GM12878 (cell line): Measurements from ENCODE around the gene ERC2. TPM values are rescaled to one million over a fixed set of nuclear protein-coding genes. Genes with fewer than 3 reads are reported as not detected.

Experiments
- ATAC-seq: fragments of 200-7000 bp; cut with Tn5 transposase; 3 replicates; pipeline ENCODE4 v1.9.1; 2020; ENCODE audit warnings: mild to moderate bottlenecking, moderate library complexity
- BruUV-seq: library from RNA; stranded (reverse); fragments of 400-500 nt; replicated peaks from 2 replicates; lab custom pipeline; 2021; lab: Mats Ljungman, UMichigan
- CTCF ChIA-PET: fragments of 300-600 bp; sonication (Branson Sonifier 250); formaldehyde crosslinking; extraction: SDS; loops from one replicate; lab custom pipeline; 2021; ENCODE audit warnings: inconsistent platforms; lab: Yijun Ruan, JAX
- POLR2A ChIA-PET: fragments of 350-600 bp; formaldehyde crosslinking; extraction: SDS; loops from one replicate; lab custom pipeline; 2021; ENCODE audit warnings: inconsistent platforms; lab: Charles Lee
- RAD21 ChIA-PET: fragments of 300-600 bp; sonication (Branson Sonifier 250); formaldehyde crosslinking; loops from one replicate; lab custom pipeline; 2023; ENCODE audit warnings: antibody characterized with exemption; ENCODE audit not compliant: unreplicated experiment; lab: Charles Lee
- SMC1A ChIA-PET: fragments of 300-600 bp; sonication (Branson Sonifier 250); formaldehyde crosslinking; loops from one replicate; lab custom pipeline; 2023; ENCODE audit not compliant: unreplicated experiment, uncharacterized antibody; lab: Charles Lee
- DNase-seq: peaks from one replicate; pipeline ENCODE4 v3.0.0-alpha.2; 2011; ENCODE audit warnings: low read depth, low spot score
- FAIRE-seq: peaks from 3 replicates; lab custom pipeline; 2011; peaks lifted over from hg19 to GRCh38; lab: Jason Lieb, UNC
- H2AFZ ChIP-seq: 2 replicates; pipeline ENCODE4 v1.6.0; 2011; ENCODE audit warnings: low read depth, low read length, control low read depth; ENCODE audit not compliant: control insufficient read depth
- H3K27ac ChIP-seq: 2 replicates; pipeline ENCODE4 v1.5.1; 2011; ENCODE audit warnings: control low read depth; ENCODE audit not compliant: control insufficient read depth, insufficient read depth
- H3K27me3 ChIP-seq, 2 experiments: replicated peaks in 1 of 2; 2 replicates each; pipeline versions ENCODE4 v1.6.0 to v1.6.1; 2011; ENCODE audit warnings: low read length in 1 of 2; ENCODE audit not compliant: control insufficient read depth in 2 of 2, insufficient read depth in 2 of 2
- H3K36me3 ChIP-seq, 2 experiments: 2 replicates each; pipeline ENCODE4 v1.5.1; 2011; ENCODE audit warnings: low read length in 1 of 2; ENCODE audit not compliant: control insufficient read depth in 2 of 2, insufficient read depth in 2 of 2
- H3K4me1 ChIP-seq: 2 replicates; pipeline ENCODE4 v1.6.1; 2011; ENCODE audit warnings: mild to moderate bottlenecking, low read length, moderate library complexity, mixed read lengths; ENCODE audit not compliant: control insufficient read depth, insufficient read depth
- H3K4me2 ChIP-seq: 2 replicates; pipeline ENCODE4 v1.6.0; 2011; ENCODE audit warnings: control low read depth; ENCODE audit not compliant: control insufficient read depth, insufficient read depth
- H3K4me3 ChIP-seq: fragments of 200-600 bp; sonication (generic); 2 replicates; pipeline ENCODE4 v1.5.1; 2016
- H3K79me2 ChIP-seq: 2 replicates; pipeline ENCODE4 v1.6.0; 2011; ENCODE audit warnings: low read length; ENCODE audit not compliant: control insufficient read depth, insufficient read depth
- H3K9ac ChIP-seq: 2 replicates; pipeline ENCODE4 v1.8.0; 2011; ENCODE audit warnings: low read length, control low read depth, mixed read lengths; ENCODE audit not compliant: control insufficient read depth, insufficient read depth
- H3K9me3 ChIP-seq: replicated peaks from 3 replicates; pipeline ENCODE4 v1.5.1; 2011; ENCODE audit warnings: mild to moderate bottlenecking, low read length; ENCODE audit not compliant: control insufficient read depth, insufficient read depth
- H4K20me1 ChIP-seq: 2 replicates; pipeline ENCODE4 v1.6.0; 2011; ENCODE audit not compliant: control insufficient read depth, insufficient read depth
- ATF2 ChIP-seq: IDR thresholded peaks from 2 replicates; pipeline ENCODE4 v1.6.1; 2012; ENCODE audit warnings: low read length, inconsistent platforms
- CTCF ChIP-seq, 3 experiments: IDR thresholded peaks in 2 of 3; conservative IDR thresholded peaks in 1 of 3; 2 replicates each; pipeline ENCODE4 v1.5.1; 2011; ENCODE audit warnings: low read depth in 3 of 3, low read length in 3 of 3, mild to moderate bottlenecking in 3 of 3, control low read depth in 2 of 3, moderate library complexity in 2 of 3, inconsistent platforms in 1 of 3, mixed read lengths in 1 of 3; ENCODE audit not compliant: control insufficient read depth in 2 of 3, insufficient read depth in 1 of 3; ENCODE audit errors: extremely low read depth in 1 of 3
- RAD21 ChIP-seq: IDR thresholded peaks from 2 replicates; pipeline ENCODE4 v1.6.1; 2011; ENCODE audit warnings: mild to moderate bottlenecking, low read depth, low read length, moderate library complexity; ENCODE audit not compliant: insufficient read depth
- SMC3 ChIP-seq: IDR thresholded peaks from 2 replicates; pipeline ENCODE4 v1.6.1; 2011; ENCODE audit warnings: low read length, improper control_type of control experiment, borderline replicate concordance
- in situ Hi-C: fragments of 300-500 bp; cut with MboI; formaldehyde crosslinking; loops from 9 replicates; pipeline ENCODE4 v1.14.3; 2018; ENCODE audit warnings: mixed read lengths
- intact Hi-C: fragments of 100-400 bp; cut with micrococcal nuclease; formaldehyde crosslinking; loops from one replicate; pipeline ENCODE4 v1.14.2; 2022; ENCODE audit not compliant: unreplicated experiment
- polyA plus RNA-seq, 11 experiments: library from polyadenylated mRNA; depleted of rRNA in 4 of 11; unstranded in 6 of 11; stranded (reverse) in 5 of 11; fragments of >200 nt; fragmentation: Nextera tagmentation in 4 of 11; fragmentation: Illumina TruSeq in 1 of 11; extraction: Ambion mirVana in 4 of 11; extraction: Trizol in 1 of 11; gene quantifications; 1 replicate in 1 of 11; 2 replicates in 10 of 11; pipeline versions ENCODE4 v1.2.1 to v1.2.3, GENCODE V29; 2011 to 2016; ENCODE audit warnings: inconsistent platforms in 2 of 11, missing spikeins in 2 of 11, low read depth in 1 of 11
- total RNA-seq, 4 experiments: library from RNA; depleted of rRNA in 3 of 4; stranded (reverse); fragments of >200 nt in 3 of 4; fragmentation: Illumina TruSeq in 1 of 4; extraction: Trizol in 1 of 4; gene quantifications; 2 replicates each; pipeline versions ENCODE4 v1.2.1 to v1.2.3, GENCODE V29; 2013 to 2021

The ERC2 gene
- total and polyA plus RNA-seq, 10 of the 15 experiments (the other 5 are each of a cell fraction or from before 2014, with no cell fraction given), result 0.06 to 1.4 (median 0.12) TPM; not detected in 3

- H3K9ac ChIP-seq, result no peak overlapping the region
- H3K9me3 ChIP-seq, result no peaks in the 10 kb centered on the region
- CTCF ChIA-PET, result interaction anchor here (0.7 to 5.1 kb wide), 15 partner anchors 9 to 531 kb away, joined by 3 to 29 read pairs (median 5); partner anchors contain the start of gene WNT5A
- intact Hi-C loops, result loop anchor here (1.0 to 10.0 kb wide), 5 partner anchors 98 to 866 kb away; no protein-coding TSS in a partner anchor
- RAD21 ChIA-PET, result interaction anchor here (0.6 to 4.0 kb wide), 10 partner anchors 17 to 531 kb away, joined by 3 to 43 read pairs (median 4); partner anchors contain the start of gene WNT5A
- TF ChIP-seq SMC3 (peak; percentile 88; the same call in 1 of the 2 replicates), CTCF (IDR thresholded peaks at IDR 0.05 in 2 of 3, conservative IDR thresholded peaks at IDR 0.05 in 1 of 3; ENCODE audit: control insufficient read depth in 2 of 3, extremely low read depth in 1 of 3, insufficient read depth in 1 of 3, low read depth in 3 of 3, low read length in 3 of 3) (peak; percentile 41 to 71 (median 48); a peak in 5 of 6 replicates), ATF2 (no peak), RAD21 (peak; percentile 83)
- H3K4me1 ChIP-seq, result peaks cover 24% of the 10 kb centered on the region
- no TSS peak for BruUV-seq
- H3K27me3 ChIP-seq, result 0 out of 4 replicates have a peak, but pooled peaks cover 0 to 1% of the 10 kb centered on the region in 2 experiments
- in situ Hi-C loops, result loop anchor here (5.0 to 10.0 kb wide), 2 partner anchors 238 to 866 kb away; no protein-coding TSS in a partner anchor
- H3K36me3 ChIP-seq, result no peaks in the 10 kb centered on the region
- H4K20me1 ChIP-seq, result no peaks in the 10 kb centered on the region
- H3K79me2 ChIP-seq, result no peaks in the 10 kb centered on the region
- peak; percentile 80 for ATAC-seq
- DNase-seq, result no peak
- no peak overlapping the region for H3K4me3 ChIP-seq
- H3K4me2 ChIP-seq, result no peak overlapping the region
- SMC1A ChIA-PET, result interaction anchor here (0.9 to 4.9 kb wide), 15 partner anchors 26 to 283 kb away, joined by 3 to 27 read pairs (median 4); partner anchors contain the start of gene WNT5A
- no peak overlapping the region for H2AFZ ChIP-seq
- peak; percentile 41 for FAIRE-seq
- POLR2A ChIA-PET, result no interaction called here
- no peak overlapping the region for H3K27ac ChIP-seq
Measured at GRCh38 chr3:55720614-55721013, 747.7 kb downstream of the ERC2 start.
